Measurements from ENCODE around the gene UCMA.

The UCMA gene

GRCh38 chr10:13188593-13188992 is 45.6 kb downstream of the UCMA start:
- peaks cover 41% of the 10 kb centered on the region for H3K36me3 Mint-ChIP-seq
- CTCF ChIA-PET = no interaction called here
- H3K27me3 Mint-ChIP-seq = no peaks in the 10 kb centered on the region
- no peaks in the 10 kb centered on the region for H3K9me3 Mint-ChIP-seq
- H3K4me3 Mint-ChIP-seq = no peak overlapping the region
- DNase-seq = no peak
- no peaks in the 10 kb centered on the region for H3K4me1 Mint-ChIP-seq
- no peak overlapping the region for H3K27ac Mint-ChIP-seq

GRCh38 chr10:13187135-13187534 is 47.0 kb downstream of the UCMA start:
- Mint-ChIP-seq H3K27ac (no peak overlapping the region), H3K4me3 (no peak overlapping the region), H3K36me3 (peaks cover 45% of the 10 kb centered on the region), H3K4me1 (no peaks in the 10 kb centered on the region), H3K9me3 (no peaks in the 10 kb centered on the region), H3K27me3 (no peaks in the 10 kb centered on the region)
- CTCF ChIA-PET = no interaction called here
- no peak for DNase-seq

- CTCF ChIA-PET = no interaction called here
- Mint-ChIP-seq H3K4me3 (no peak overlapping the region), H3K9me3 (no peaks in the 10 kb centered on the region), H3K4me1 (no peaks in the 10 kb centered on the region), H3K27ac (no peak overlapping the region), H3K36me3 (peaks cover 49% of the 10 kb centered on the region), H3K27me3 (no peaks in the 10 kb centered on the region)
- DNase-seq = no peak
These were observed 49.3 kb downstream of the UCMA start for GRCh38 chr10:13184730-13185514.

GRCh38 chr10:13184276-13184675 is 49.9 kb downstream of the UCMA start:
- CTCF ChIA-PET = no interaction called here
- Mint-ChIP-seq H3K4me1 (no peaks in the 10 kb centered on the region), H3K27ac (no peak overlapping the region), H3K4me3 (no peak overlapping the region), H3K9me3 (no peaks in the 10 kb centered on the region), H3K36me3 (peaks cover 51% of the 10 kb centered on the region), H3K27me3 (no peaks in the 10 kb centered on the region)
- no peak for DNase-seq

- CTCF ChIA-PET = no interaction called here
- no peaks in the 10 kb centered on the region for H3K27me3 Mint-ChIP-seq
- H3K4me1 Mint-ChIP-seq = no peaks in the 10 kb centered on the region
- H3K27ac Mint-ChIP-seq = no peak overlapping the region
- H3K4me3 Mint-ChIP-seq = no peak overlapping the region
- DNase-seq = no peak
- H3K36me3 Mint-ChIP-seq = peaks cover 52% of the 10 kb centered on the region
- H3K9me3 Mint-ChIP-seq = no peaks in the 10 kb centered on the region
These were observed 50.5 kb downstream of the UCMA start for GRCh38 chr10:13183625-13184024.

GRCh38 chr10:13182424-13182823 is 51.8 kb downstream of the UCMA start:
- CTCF ChIA-PET = no interaction called here
- no peaks in the 10 kb centered on the region for H3K9me3 Mint-ChIP-seq
- peaks cover 61% of the 10 kb centered on the region for H3K36me3 Mint-ChIP-seq

GRCh38 chr10:13180788-13181187 is 53.4 kb downstream of the UCMA start:
- Mint-ChIP-seq H3K9me3 (no peaks in the 10 kb centered on the region), H3K27ac (no peak overlapping the region), H3K27me3 (no peaks in the 10 kb centered on the region), H3K4me3 (no peak overlapping the region), H3K4me1 (no peaks in the 10 kb centered on the region), H3K36me3 (peaks cover 52% of the 10 kb centered on the region)
- no peak for DNase-seq
- CTCF ChIA-PET = no interaction called here

More at GRCh38 chr10:13182424-13182823, 51.8 kb downstream of the UCMA start:
- no peaks in the 10 kb centered on the region for H3K27me3 Mint-ChIP-seq
- no peak overlapping the region for H3K27ac Mint-ChIP-seq
- no peak overlapping the region for H3K4me3 Mint-ChIP-seq
- DNase-seq = no peak
- no peaks in the 10 kb centered on the region for H3K4me1 Mint-ChIP-seq

- CTCF ChIA-PET = no interaction called here
- Mint-ChIP-seq H3K4me1 (no peaks in the 10 kb centered on the region), H3K36me3 (peaks cover 35% of the 10 kb centered on the region), H3K27me3 (no peaks in the 10 kb centered on the region), H3K9me3 (no peaks in the 10 kb centered on the region), H3K27ac (no peak overlapping the region), H3K4me3 (no peak overlapping the region)
- no peak for DNase-seq
These were observed 60.6 kb downstream of the UCMA start for GRCh38 chr10:13173616-13174015.
